HUES48 (cell line): ENCODE measurements around the gene TRPC4AP.
"Not testable (repeated sequence)": the region's sequence is repeated elsewhere in the genome, so short reads cannot be mapped to it uniquely, and the experiment has no call there.

Experiments used
- H3K27ac ChIP-seq: one replicate; pipeline ENCODE4 v1.7.0; 2013; ENCODE audit warnings: low read depth, low read length, inconsistent platforms
- H3K27me3 ChIP-seq: 2 replicates; pipeline ENCODE4 v1.6.1; 2013; ENCODE audit warnings: mild to moderate bottlenecking, low read length; ENCODE audit not compliant: control insufficient read depth, insufficient read depth
- H3K36me3 ChIP-seq: 2 replicates; pipeline ENCODE4 v1.6.1; 2013; ENCODE audit warnings: low read length; ENCODE audit not compliant: control insufficient read depth, insufficient read depth
- H3K4me1 ChIP-seq: 2 replicates; pipeline ENCODE4 v1.6.1; 2013; ENCODE audit warnings: mild to moderate bottlenecking, low read length; ENCODE audit not compliant: control insufficient read depth, insufficient read depth
- H3K4me3 ChIP-seq: 2 replicates; pipeline ENCODE4 v1.5.1; 2013; ENCODE audit warnings: mild to moderate bottlenecking, low read depth, low read length
- H3K9ac ChIP-seq: 2 replicates; pipeline ENCODE4 v1.6.1; 2013; ENCODE audit warnings: mild to moderate bottlenecking, low read depth, low read length, moderate library complexity
- H3K9me3 ChIP-seq: 2 replicates; pipeline ENCODE4 v1.6.1; 2013; ENCODE audit warnings: low read length; ENCODE audit not compliant: control insufficient read depth, insufficient read depth

TRPC4AP gene

GRCh38 chr20:35101620-35102019, 9.0 kb upstream of the TRPC4AP start:
- H3K27ac ChIP-seq: no peak overlapping the region
- H3K9ac ChIP-seq: no peak overlapping the region
- H3K9me3 ChIP-seq: no peaks in the 10 kb centered on the region
- no peaks in the 10 kb centered on the region for H3K36me3 ChIP-seq
- no peaks in the 10 kb centered on the region for H3K27me3 ChIP-seq
- H3K4me3 ChIP-seq: no peak overlapping the region
- no peaks in the 10 kb centered on the region for H3K4me1 ChIP-seq

DNA sequence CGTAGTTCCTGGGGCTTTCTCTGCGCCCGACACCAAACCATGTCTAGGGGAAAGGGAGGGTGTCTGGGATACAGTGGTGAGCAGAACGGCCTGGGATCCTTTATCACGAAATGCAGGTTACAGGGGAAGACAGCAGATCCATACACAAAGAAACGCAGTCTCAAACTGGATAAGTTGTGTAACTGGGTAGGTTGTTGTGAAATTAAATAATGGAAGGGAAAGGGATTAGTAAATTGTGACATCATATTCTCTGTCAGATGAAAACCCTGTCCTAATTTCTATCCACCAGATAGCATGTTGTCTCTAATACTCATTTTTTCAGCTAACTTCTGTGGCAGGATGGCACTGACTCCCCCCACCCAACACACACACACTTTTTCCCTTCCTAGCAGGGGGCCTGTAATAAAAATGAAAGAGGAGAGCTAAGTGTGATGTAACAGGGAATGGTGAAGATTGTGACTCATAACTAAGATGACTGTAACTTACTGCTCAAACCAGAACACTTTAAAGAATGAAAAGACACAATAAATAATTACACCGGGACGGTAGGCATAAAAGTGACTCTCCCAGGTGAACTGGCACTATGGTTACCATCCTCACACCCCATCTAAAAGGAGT, 769 bp upstream of the TRPC4AP start:
- peaks cover 21% of the 10 kb centered on the region for H3K4me1 ChIP-seq
- peak overlapping the region; percentile 94 for H3K4me3 ChIP-seq
- peak overlapping the region; percentile 46; the same call in 1 of the 2 replicates for H3K9ac ChIP-seq
- peaks cover 12% of the 10 kb centered on the region for H3K36me3 ChIP-seq
- H3K27ac ChIP-seq: no peak overlapping the region
- no peaks in the 10 kb centered on the region for H3K9me3 ChIP-seq
- no peaks in the 10 kb centered on the region for H3K27me3 ChIP-seq

GRCh38 chr20:35091816-35092523, 637 bp downstream of the TRPC4AP start:
- Histone ChIP-seq H3K4me3 (peak overlapping the region; percentile 94), H3K9ac (peak overlapping the region; percentile 90), H3K27ac (peak overlapping the region; percentile 92), H3K9me3 (no peaks in the 10 kb centered on the region), H3K36me3 (peaks cover 16% of the 10 kb centered on the region), H3K27me3 (no peaks in the 10 kb centered on the region), H3K4me1 (peaks cover 21% of the 10 kb centered on the region)

DNA sequence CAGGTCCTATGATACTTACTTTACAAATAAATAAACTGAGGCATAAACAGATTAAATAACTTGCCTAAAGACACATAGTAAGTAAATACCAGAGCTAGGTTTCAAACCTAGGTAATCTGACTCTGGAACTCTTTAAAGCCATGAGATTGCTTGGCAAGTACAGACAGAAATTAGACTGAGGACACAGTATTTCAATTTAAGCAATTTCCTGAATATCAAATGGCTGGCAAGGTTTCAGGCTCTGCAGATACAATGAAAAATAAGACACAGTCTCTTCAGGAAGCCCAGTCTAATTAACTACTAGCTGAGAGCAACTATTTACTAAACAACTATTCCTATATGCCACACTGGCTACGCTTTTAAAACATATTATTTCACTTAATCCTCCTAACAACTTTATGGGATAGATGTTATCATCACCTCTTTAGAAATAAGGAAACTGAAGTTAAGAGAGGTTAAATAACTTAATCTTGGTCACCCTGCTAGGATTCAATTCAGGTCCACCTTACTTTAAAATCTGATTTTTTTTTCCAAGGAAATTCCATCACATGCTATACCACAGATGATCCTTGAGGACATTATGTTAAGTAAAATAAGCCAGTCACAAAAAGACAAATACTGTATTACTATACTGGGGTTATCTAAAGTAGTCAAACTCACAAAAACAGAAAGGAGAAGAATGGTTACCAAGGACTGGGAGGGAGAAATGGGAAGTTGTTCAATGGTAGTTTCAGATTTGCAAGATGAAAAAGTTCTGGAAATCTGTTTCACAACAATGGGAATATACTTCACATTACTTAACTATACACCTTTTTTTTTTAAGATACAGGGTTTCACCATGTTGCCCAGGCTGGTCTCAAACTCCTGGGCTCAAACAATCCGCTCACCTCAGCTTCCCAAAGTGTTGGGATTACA, 4.1 kb downstream of the TRPC4AP start:
- no peak overlapping the region for H3K27ac ChIP-seq
- H3K36me3 ChIP-seq: peaks cover 16% of the 10 kb centered on the region
- no peaks in the 10 kb centered on the region for H3K27me3 ChIP-seq
- no peak overlapping the region for H3K4me3 ChIP-seq
- H3K9ac ChIP-seq: no peak overlapping the region
- H3K9me3 ChIP-seq: no peaks in the 10 kb centered on the region
- H3K4me1 ChIP-seq: peaks cover 21% of the 10 kb centered on the region

DNA sequence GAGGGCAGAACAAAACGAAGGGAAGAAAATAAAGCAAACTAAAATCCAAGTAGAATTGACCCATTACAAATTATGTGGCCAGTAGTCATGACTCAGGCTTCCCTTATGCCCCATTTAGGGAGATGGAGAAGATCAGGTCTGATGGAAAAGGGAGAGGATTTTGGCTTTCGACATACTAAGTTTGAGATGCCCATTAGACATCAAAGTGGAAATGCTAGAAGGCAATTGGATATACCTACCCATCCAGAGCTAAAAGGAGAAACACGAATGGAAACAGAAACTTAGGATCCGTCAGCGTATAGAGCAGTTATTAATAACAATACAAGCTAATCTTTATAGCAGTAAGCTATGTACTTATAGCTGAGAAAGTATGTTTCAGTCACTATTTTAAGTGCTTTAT, 4.8 kb downstream of the TRPC4AP start:
- no peak overlapping the region for H3K27ac ChIP-seq
- H3K4me3 ChIP-seq: no peak overlapping the region
- peaks cover 16% of the 10 kb centered on the region for H3K36me3 ChIP-seq
- H3K4me1 ChIP-seq: peaks cover 14% of the 10 kb centered on the region
- no peak overlapping the region for H3K9ac ChIP-seq
- no peaks in the 10 kb centered on the region for H3K9me3 ChIP-seq
- no peaks in the 10 kb centered on the region for H3K27me3 ChIP-seq

GRCh38 chr20:35087355-35087754, 5.3 kb downstream of the TRPC4AP start:
- Histone ChIP-seq H3K4me3 (no peak overlapping the region), H3K36me3 (peaks cover 16% of the 10 kb centered on the region), H3K27ac (no peak overlapping the region), H3K27me3 (no peaks in the 10 kb centered on the region), H3K9me3 (no peaks in the 10 kb centered on the region), H3K4me1 (peaks cover 14% of the 10 kb centered on the region), H3K9ac (no peak overlapping the region)

DNA sequence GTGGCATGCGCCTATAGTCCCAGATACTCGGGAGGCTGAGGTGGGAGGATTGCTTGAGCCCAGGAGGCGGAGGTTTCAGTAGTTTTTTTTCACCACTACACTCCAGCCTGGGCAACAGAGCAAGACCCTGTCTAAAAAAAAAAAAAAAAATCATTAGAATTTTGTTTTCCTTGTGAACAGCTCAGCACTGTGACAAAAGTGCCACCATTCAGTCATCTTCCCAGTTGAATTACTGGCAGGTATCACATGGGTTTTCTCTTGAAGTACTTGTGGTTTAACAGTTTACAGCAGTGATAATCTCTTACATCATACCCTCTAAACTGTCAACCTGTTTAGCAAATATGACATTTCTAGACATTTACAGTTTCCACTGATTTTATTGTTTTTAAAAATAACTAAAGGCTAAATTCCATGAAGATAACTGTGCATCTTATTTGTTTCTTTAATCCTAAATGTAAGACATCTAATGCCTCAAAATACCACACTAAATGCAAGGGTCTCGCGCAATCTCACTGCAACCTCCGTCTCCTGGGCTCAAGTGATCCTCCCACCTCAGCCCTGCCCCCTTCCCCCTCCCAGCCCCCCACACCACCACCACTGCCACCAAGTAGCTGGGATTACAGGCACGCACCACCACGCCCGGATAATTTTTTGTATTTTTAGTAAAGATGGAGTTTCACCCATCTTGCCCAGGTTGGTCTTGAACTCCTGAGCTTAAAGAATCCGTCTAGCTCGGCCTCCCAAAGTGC, 7.0 kb downstream of the TRPC4AP start:
- H3K9ac ChIP-seq: no peak overlapping the region
- no peaks in the 10 kb centered on the region for H3K9me3 ChIP-seq
- peaks cover 3% of the 10 kb centered on the region; the same call in 1 of the 2 replicates for H3K4me1 ChIP-seq
- no peak overlapping the region for H3K27ac ChIP-seq
- H3K36me3 ChIP-seq: peaks cover 16% of the 10 kb centered on the region
- H3K4me3 ChIP-seq: no peak overlapping the region
- no peaks in the 10 kb centered on the region for H3K27me3 ChIP-seq

DNA sequence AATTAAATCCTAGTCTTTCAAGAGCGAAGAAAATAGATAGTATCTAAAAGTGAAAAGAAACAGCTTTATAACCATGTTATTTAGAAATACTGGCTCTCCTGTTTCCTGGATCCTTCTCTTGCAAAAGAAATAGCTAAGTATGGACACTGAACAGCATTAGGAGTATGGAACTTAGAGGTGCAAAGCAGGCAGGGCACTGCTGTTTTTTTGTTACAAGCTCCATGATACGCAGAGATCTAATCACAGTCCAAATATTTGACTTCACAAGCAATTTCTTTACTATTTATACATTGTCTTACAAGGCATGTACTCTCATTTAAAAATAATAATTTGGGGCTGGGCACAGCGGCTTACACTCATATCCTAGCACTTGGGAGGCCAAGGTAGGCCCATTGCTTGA, 7.6 kb downstream of the TRPC4AP start:
- Histone ChIP-seq H3K9ac (no peak overlapping the region), H3K4me1 (no peaks in the 10 kb centered on the region), H3K27me3 (no peaks in the 10 kb centered on the region), H3K9me3 (no peaks in the 10 kb centered on the region), H3K27ac (no peak overlapping the region), H3K36me3 (peaks cover 16% of the 10 kb centered on the region), H3K4me3 (no peak overlapping the region)

- Histone ChIP-seq H3K36me3 (peaks cover 20% of the 10 kb centered on the region), H3K9me3 (peaks cover 17% of the 10 kb centered on the region)
- H3K4me3 ChIP-seq, H3K27me3 ChIP-seq, H3K4me1 ChIP-seq, H3K9ac ChIP-seq, H3K27ac ChIP-seq: not testable (repeated sequence)
These were observed 12.3 kb downstream of the TRPC4AP start for GRCh38 chr20:35080348-35080642.

DNA sequence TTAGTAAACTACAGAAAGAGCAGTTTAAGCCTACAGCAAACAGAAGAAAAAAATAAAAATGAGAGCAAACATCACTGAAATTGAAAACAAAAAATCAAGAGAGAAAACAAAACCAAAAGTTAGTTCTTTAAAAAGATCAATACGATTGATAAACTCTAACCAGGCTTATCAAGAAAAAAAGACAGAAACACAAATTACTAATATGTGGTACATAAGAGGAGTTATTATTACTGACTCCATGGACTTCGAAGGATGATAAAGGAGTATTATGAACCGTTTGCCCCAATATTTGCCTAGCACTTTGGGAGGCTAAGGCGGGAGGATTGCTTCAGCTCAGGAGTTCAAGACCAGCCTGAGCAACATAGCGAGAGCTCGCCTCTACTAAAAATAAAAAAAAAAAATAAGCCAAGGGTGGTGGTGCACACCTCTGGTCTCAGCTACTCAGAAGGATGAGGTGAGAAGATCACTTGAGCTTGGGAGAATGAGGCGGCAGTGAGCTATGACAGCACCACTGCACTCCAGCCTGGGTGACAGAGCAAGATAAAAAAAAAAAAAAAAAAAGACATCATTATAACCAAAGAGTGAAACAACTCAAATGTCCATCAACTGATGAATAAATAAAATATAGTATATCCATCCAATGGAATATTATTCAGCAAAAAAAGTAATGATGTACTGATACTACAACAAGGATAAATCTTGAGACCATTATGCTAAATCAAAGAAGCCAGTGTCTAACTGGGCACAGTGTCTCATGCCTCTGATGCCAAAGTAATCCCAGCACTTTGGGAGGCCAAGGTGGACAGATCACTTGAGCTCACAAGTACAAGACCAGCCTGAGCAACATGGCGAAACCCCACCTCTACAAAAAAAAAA, 12.9 kb downstream of the TRPC4AP start:
- H3K27ac ChIP-seq: no peak overlapping the region
- no peaks in the 10 kb centered on the region for H3K4me1 ChIP-seq
- H3K27me3 ChIP-seq: no peaks in the 10 kb centered on the region
- H3K36me3 ChIP-seq: peaks cover 20% of the 10 kb centered on the region
- H3K9ac ChIP-seq: no peak overlapping the region
- peaks cover 17% of the 10 kb centered on the region for H3K9me3 ChIP-seq
- H3K4me3 ChIP-seq: no peak overlapping the region
